D721Med (cell line): ENCODE results near the gene IRF8.

Experiments
- DNase-seq: peaks from one replicate; pipeline ENCODE4 v3.0.0; 2011; ENCODE audit warnings: low spot score; ENCODE audit not compliant: insufficient read length
- FAIRE-seq: peaks from 2 replicates; lab custom pipeline; 2011; peaks lifted over from hg19 to GRCh38; lab: Jason Lieb, UNC
- TF ChIP-seq, protein P1 (sequence below): IDR thresholded peaks from 2 replicates; pipeline ENCODE4 v1.5.1; 2012; ENCODE audit warnings: mild to moderate bottlenecking, control low read depth; ENCODE audit not compliant: insufficient read depth; ENCODE audit errors: missing control alignments

IRF8 gene

GRCh38 chr16:85919271-85920267 lies 20.6 kb downstream of the IRF8 start:
- FAIRE-seq (no peak), DNase-seq (no peak)
- TF ChIP-seq, protein P1, sequence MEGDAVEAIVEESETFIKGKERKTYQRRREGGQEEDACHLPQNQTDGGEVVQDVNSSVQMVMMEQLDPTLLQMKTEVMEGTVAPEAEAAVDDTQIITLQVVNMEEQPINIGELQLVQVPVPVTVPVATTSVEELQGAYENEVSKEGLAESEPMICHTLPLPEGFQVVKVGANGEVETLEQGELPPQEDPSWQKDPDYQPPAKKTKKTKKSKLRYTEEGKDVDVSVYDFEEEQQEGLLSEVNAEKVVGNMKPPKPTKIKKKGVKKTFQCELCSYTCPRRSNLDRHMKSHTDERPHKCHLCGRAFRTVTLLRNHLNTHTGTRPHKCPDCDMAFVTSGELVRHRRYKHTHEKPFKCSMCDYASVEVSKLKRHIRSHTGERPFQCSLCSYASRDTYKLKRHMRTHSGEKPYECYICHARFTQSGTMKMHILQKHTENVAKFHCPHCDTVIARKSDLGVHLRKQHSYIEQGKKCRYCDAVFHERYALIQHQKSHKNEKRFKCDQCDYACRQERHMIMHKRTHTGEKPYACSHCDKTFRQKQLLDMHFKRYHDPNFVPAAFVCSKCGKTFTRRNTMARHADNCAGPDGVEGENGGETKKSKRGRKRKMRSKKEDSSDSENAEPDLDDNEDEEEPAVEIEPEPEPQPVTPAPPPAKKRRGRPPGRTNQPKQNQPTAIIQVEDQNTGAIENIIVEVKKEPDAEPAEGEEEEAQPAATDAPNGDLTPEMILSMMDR = no peak

GRCh38 chr16:85921026-85921425 lies 22.1 kb downstream of the IRF8 start:
- DNase-seq (no peak), FAIRE-seq (no peak)
- TF ChIP-seq, protein P1 = no peak

GRCh38 chr16:85923153-85924021 lies 24.4 kb downstream of the IRF8 start:
- DNase-seq (no peak), FAIRE-seq (no peak)
- TF ChIP-seq, protein P1 = no peak

GRCh38 chr16:85924675-85925074 lies 25.7 kb downstream of the IRF8 start:
- DNase-seq (no peak), FAIRE-seq (no peak)

GRCh38 chr16:85926370-85926769 lies 27.4 kb downstream of the IRF8 start:
- TF ChIP-seq, protein P1 = no peak
- DNase-seq = no peak
- no peak for FAIRE-seq

More at GRCh38 chr16:85924675-85925074, 25.7 kb downstream of the IRF8 start:
- TF ChIP-seq, protein P1 = no peak

DNA sequence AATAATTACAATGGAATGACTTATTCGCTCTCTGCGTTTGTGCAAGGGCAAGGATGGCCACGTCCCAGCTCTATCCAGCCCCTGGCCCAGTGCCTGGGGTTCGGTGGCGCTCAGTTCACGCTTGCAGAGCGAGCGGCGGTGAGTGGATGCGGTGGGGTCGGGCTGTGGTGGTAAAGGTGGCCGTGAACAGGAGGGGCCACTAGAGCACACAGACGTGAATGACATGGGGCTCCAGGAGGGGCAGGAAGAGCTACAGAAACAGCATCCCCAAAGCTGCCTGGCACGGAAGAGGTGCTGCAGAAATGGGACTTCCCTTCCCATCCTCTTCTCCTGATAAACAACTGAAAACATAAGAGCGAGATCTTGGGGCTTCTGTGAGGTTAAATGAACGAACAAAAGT lies 28.4 kb downstream of the IRF8 start:
- no peak for FAIRE-seq
- TF ChIP-seq, protein P1 = no peak
- DNase-seq = no peak
